Neuronal stem cell (in vitro differentiated cells): ENCODE results near the gene XXYLT1.

Source experiments
- DNase-seq: peaks from one replicate; pipeline ENCODE4 v3.0.0-alpha.2; 2013; ENCODE audit warnings: low spot score
- H2AFZ ChIP-seq: one replicate; pipeline ENCODE4 v1.6.1; 2013; ENCODE audit warnings: mild to moderate bottlenecking, low read length, inconsistent platforms
- H2AK5ac ChIP-seq: 2 replicates; pipeline ENCODE4 v1.6.1; 2013; ENCODE audit warnings: low read depth, mild to moderate bottlenecking, inconsistent platforms, low read length, moderate library complexity, mixed read lengths
- H2BK120ac ChIP-seq: 2 replicates; pipeline ENCODE4 v1.6.1; 2013; ENCODE audit warnings: low read depth, mild to moderate bottlenecking, inconsistent platforms, low read length, moderate library complexity, mixed read lengths
- H2BK12ac ChIP-seq: one replicate; pipeline ENCODE4 v1.6.1; 2013; ENCODE audit warnings: low read length, inconsistent platforms
- H2BK15ac ChIP-seq: 2 replicates; pipeline ENCODE4 v1.6.1; 2013; ENCODE audit warnings: mild to moderate bottlenecking, low read length, inconsistent platforms, mixed read lengths
- H2BK5ac ChIP-seq: one replicate; pipeline ENCODE4 v1.6.1; 2013; ENCODE audit warnings: inconsistent platforms, mild to moderate bottlenecking, low read length, moderate library complexity
- H3K14ac ChIP-seq: one replicate; pipeline ENCODE4 v1.6.1; 2013; ENCODE audit warnings: low read length, inconsistent platforms
- H3K18ac ChIP-seq: 2 replicates; pipeline ENCODE4 v1.6.1; 2013; ENCODE audit warnings: low read length, inconsistent platforms
- H3K23ac ChIP-seq: 2 replicates; pipeline ENCODE4 v1.6.1; 2013; ENCODE audit warnings: low read depth, mild to moderate bottlenecking, mixed read lengths, low read length, inconsistent platforms; ENCODE audit not compliant: poor library complexity
- H3K27ac ChIP-seq: replicated peaks from 3 replicates; pipeline ENCODE4 v1.5.1; 2013; ENCODE audit warnings: low read length, inconsistent platforms
- H3K27me3 ChIP-seq, 3 experiments: 2 replicates each; pipeline ENCODE4 v1.6.1; 2013; ENCODE audit warnings: low read length in 3 of 3, mild to moderate bottlenecking in 2 of 3, inconsistent platforms in 1 of 3, low read depth in 1 of 3, mixed read lengths in 1 of 3, moderate library complexity in 1 of 3; ENCODE audit not compliant: control insufficient read depth in 3 of 3, insufficient read depth in 3 of 3
- H3K36me3 ChIP-seq, 2 donors: replicated peaks in 1 of 2; 2 replicates each; pipeline ENCODE4 v1.6.1; 2013; ENCODE audit warnings: low read length in 2 of 2; ENCODE audit not compliant: control insufficient read depth in 2 of 2, insufficient read depth in 2 of 2
- H3K4ac ChIP-seq: 2 replicates; pipeline ENCODE4 v1.6.1; 2013; ENCODE audit warnings: inconsistent platforms, mild to moderate bottlenecking, low read length, moderate library complexity
- H3K4me1 ChIP-seq, 2 donors: 1 replicate in 1 of 2; 2 replicates in 1 of 2; pipeline ENCODE4 v1.6.1; 2013; ENCODE audit warnings: low read length in 2 of 2, low read depth in 1 of 2; ENCODE audit not compliant: control insufficient read depth in 2 of 2, insufficient read depth in 1 of 2
- H3K4me2 ChIP-seq: one replicate; pipeline ENCODE4 v1.6.1; 2013; ENCODE audit warnings: mild to moderate bottlenecking, low read length, inconsistent platforms; ENCODE audit not compliant: insufficient read depth, poor library complexity, severe bottlenecking
- H3K4me3 ChIP-seq, 2 donors: 2 replicates each; pipeline ENCODE4 v1.5.1; 2013; ENCODE audit warnings: low read length in 2 of 2, mild to moderate bottlenecking in 2 of 2, inconsistent platforms in 1 of 2, moderate library complexity in 1 of 2
- H3K79me1 ChIP-seq: one replicate; pipeline ENCODE4 v1.6.1; 2013; ENCODE audit warnings: low read depth, mild to moderate bottlenecking, inconsistent platforms, low read length, moderate library complexity
- H3K9ac ChIP-seq: one replicate; pipeline ENCODE4 v1.6.1; 2013; ENCODE audit warnings: mild to moderate bottlenecking, low read depth, low read length, inconsistent platforms; ENCODE audit not compliant: poor library complexity
- H3K9me3 ChIP-seq, 2 donors: replicated peaks in 1 of 2; 2 replicates each; pipeline versions ENCODE3 to v1.6.1; 2013; ENCODE audit warnings: low read length in 2 of 2, mild to moderate bottlenecking in 2 of 2, inconsistent platforms in 1 of 2, low read depth in 1 of 2, mixed read lengths in 1 of 2, moderate library complexity in 1 of 2; ENCODE audit not compliant: control insufficient read depth in 2 of 2, insufficient read depth in 1 of 2
- H4K8ac ChIP-seq: one replicate; pipeline ENCODE4 v1.6.1; 2013; ENCODE audit warnings: low read depth, mild to moderate bottlenecking, inconsistent platforms, low read length, moderate library complexity
- H4K91ac ChIP-seq: one replicate; pipeline ENCODE4 v1.6.1; 2013; ENCODE audit warnings: low read length, low read depth, mild to moderate bottlenecking, inconsistent platforms; ENCODE audit not compliant: poor library complexity
- whole genome bisulfite sequencing, 2 donors: extraction: QIAGEN DNeasy Blood & Tissue Kit; methylation state at CpG; one replicate each; pipeline ENCODE4 v1.1.7; 2013; ENCODE audit warnings: missing lambda C conversion rate in 2 of 2, mixed read lengths in 1 of 2; ENCODE audit not compliant: insufficient read length in 2 of 2, insufficient replicate concordance in 1 of 2; ENCODE audit errors: extremely low coverage in 2 of 2; 5-methylcytosine and 5-hydroxymethylcytosine counted together

XXYLT1 gene

GRCh38 chr3:195071011-195071728 lies 199.8 kb downstream of the XXYLT1 start:
- no peak overlapping the region for H2BK12ac ChIP-seq
- H3K27me3 ChIP-seq = no peaks in the 10 kb centered on the region
- H2BK120ac ChIP-seq = no peak overlapping the region
- H3K4me1 ChIP-seq = no peaks in the 10 kb centered on the region
- no peak overlapping the region for H2BK15ac ChIP-seq
- H3K4me3 ChIP-seq = no peak overlapping the region
- no peak overlapping the region for H3K14ac ChIP-seq
- H3K4ac ChIP-seq = no peak overlapping the region
- H3K27ac ChIP-seq = no peak overlapping the region
- no peak overlapping the region for H3K23ac ChIP-seq
- no peak for DNase-seq
- H4K91ac ChIP-seq = no peak overlapping the region
- H3K9ac ChIP-seq = peak overlapping the region; percentile 45
- H3K36me3 ChIP-seq = peaks cover 9 to 38% of the 10 kb centered on the region in 2 donors
- no peak overlapping the region for H3K4me2 ChIP-seq
- no CpG with 5 or more reads among the region's 19 CpGs for WGBS, 2 donors
- peaks cover 3% of the 10 kb centered on the region for H3K79me1 ChIP-seq
- H3K9me3 ChIP-seq = no peaks in the 10 kb centered on the region
- H2AK5ac ChIP-seq = no peak overlapping the region
- H3K18ac ChIP-seq = peak overlapping the region; percentile 18
- no peak overlapping the region for H4K8ac ChIP-seq
- H2AFZ ChIP-seq = no peak overlapping the region
- H2BK5ac ChIP-seq = peak overlapping the region; percentile 72

GRCh38 chr3:195070336-195070735 lies 200.6 kb downstream of the XXYLT1 start:
- Histone ChIP-seq H3K9me3 (no peaks in the 10 kb centered on the region), H3K4me3 (no peak overlapping the region), H3K9ac (no peak overlapping the region), H2AFZ (no peak overlapping the region), H4K8ac (no peak overlapping the region), H3K4me2 (no peak overlapping the region), H3K14ac (no peak overlapping the region), H3K18ac (no peak overlapping the region), H2AK5ac (no peak overlapping the region), H3K4me1 (no peaks in the 10 kb centered on the region), H4K91ac (no peak overlapping the region), H2BK120ac (no peak overlapping the region), H2BK12ac (no peak overlapping the region), H2BK5ac (no peak overlapping the region), H2BK15ac (no peak overlapping the region), H3K79me1 (peaks cover under 1% of the 10 kb centered on the region), H3K36me3 (peaks cover 9 to 38% of the 10 kb centered on the region in 2 donors), H3K4ac (no peak overlapping the region), H3K27me3 (no peaks in the 10 kb centered on the region), H3K23ac (no peak overlapping the region), H3K27ac (no peak overlapping the region)
- WGBS, 2 donors = no CpG with 5 or more reads among the region's 6 CpGs
- DNase-seq = no peak

- Histone ChIP-seq H4K91ac (no peak overlapping the region), H2BK120ac (no peak overlapping the region), H3K9me3 (no peaks in the 10 kb centered on the region), H3K18ac (no peak overlapping the region), H3K4me1 (no peaks in the 10 kb centered on the region), H3K4me3 (no peak overlapping the region), H3K23ac (no peak overlapping the region), H3K14ac (no peak overlapping the region), H2AK5ac (no peak overlapping the region), H2AFZ (no peak overlapping the region), H2BK12ac (no peak overlapping the region), H3K79me1 (no peaks in the 10 kb centered on the region), H3K36me3 (peaks cover 9 to 38% of the 10 kb centered on the region in 2 donors), H3K27me3 (no peaks in the 10 kb centered on the region), H2BK15ac (no peak overlapping the region), H2BK5ac (peak overlapping the region; percentile 57), H4K8ac (no peak overlapping the region), H3K4me2 (no peak overlapping the region), H3K27ac (no peak overlapping the region), H3K4ac (no peak overlapping the region), H3K9ac (no peak overlapping the region)
- no peak for DNase-seq
- WGBS, 2 donors = no CpG with 5 or more reads among the region's 33 CpGs
These were observed 201.3 kb downstream of the XXYLT1 start for GRCh38 chr3:195069501-195070251.
